Prostate gland (tissue), 2 donors: ENCODE results near the gene NTM.

Experiments
- CTCF ChIP-seq, 4 experiments: fragments of 200-600 bp in 2 of 4; fragments of 450-650 bp in 2 of 4; sonication (generic) in 2 of 4; IDR thresholded peaks; 1 replicate in 3 of 4; 2 replicates in 1 of 4; pipeline ENCODE4 v1.5.1; 2016 to 2019; ENCODE audit warnings: antibody characterized with exemption in 4 of 4, mild to moderate bottlenecking in 2 of 4, moderate library complexity in 2 of 4
- POLR2A ChIP-seq: fragments of 450-650 bp; IDR thresholded peaks from one replicate; pipeline ENCODE4 v1.6.1; 2016; ENCODE audit warnings: antibody characterized with exemption, mild to moderate bottlenecking
- POLR2AphosphoS5 ChIP-seq: sonication (generic); formaldehyde crosslinking; IDR thresholded peaks from one replicate; pipeline ENCODE4 v1.6.1; 2017; ENCODE audit warnings: antibody characterized with exemption

- TF ChIP-seq CTCF (IDR thresholded peaks at IDR 0.05) (no peak), POLR2A (no peak), POLR2AphosphoS5 (no peak)
Measured at GRCh38 chr11:131471976-131472375, 101.6 kb downstream of the NTM start.
